Fibroblast of villous mesenchyme (primary cell): ENCODE data around the gene KIAA0930. TPM values are rescaled to one million over a fixed set of nuclear protein-coding genes. Genes with fewer than 3 reads are reported as not detected.
"Not testable (repeated sequence)": the region's sequence is repeated elsewhere in the genome, so short reads cannot be mapped to it uniquely, and the experiment has no call there.

Source experiments
- DNase-seq: peaks from one replicate; pipeline ENCODE4 v3.0.0-alpha.2; 2010; ENCODE audit warnings: low read depth
- H3K4me3 ChIP-seq: 2 replicates; pipeline ENCODE4 v1.5.1; 2011; ENCODE audit warnings: low read depth, mild to moderate bottlenecking, low read length
- CTCF ChIP-seq: IDR thresholded peaks from 2 replicates; pipeline ENCODE4 v1.5.1; 2012; ENCODE audit warnings: low read depth, mild to moderate bottlenecking, low read length; ENCODE audit not compliant: insufficient read depth
- total RNA-seq: library from RNA; depleted of rRNA; stranded (reverse); fragments of >200 nt; gene quantifications from 2 replicates; pipeline ENCODE4 v1.2.3, GENCODE V29; 2012

The KIAA0930 gene
- total RNA-seq, 1 donor, result 44.5 TPM

GRCh38 chr22:45262195-45262930 is 21.7 kb upstream of the KIAA0930 start:
- TF ChIP-seq CTCF, result no peak
- H3K4me3 ChIP-seq, result no peak overlapping the region
- DNase-seq, result no peak

- no peak overlapping the region for H3K4me3 ChIP-seq
- no peak for DNase-seq
- TF ChIP-seq CTCF, result no peak
These were observed 20.9 kb upstream of the KIAA0930 start for GRCh38 chr22:45261407-45262088.

GRCh38 chr22:45260395-45260759 is 19.7 kb upstream of the KIAA0930 start:
- DNase-seq, H3K4me3 ChIP-seq: not testable (repeated sequence)

GRCh38 chr22:45259754-45260394 is 19.2 kb upstream of the KIAA0930 start:
- no peak for TF ChIP-seq CTCF
- no peak overlapping the region for H3K4me3 ChIP-seq
- DNase-seq, result no peak

GRCh38 chr22:45257941-45258340 is 17.2 kb upstream of the KIAA0930 start:
- not testable (repeated sequence) for DNase-seq, H3K4me3 ChIP-seq

GRCh38 chr22:45254789-45255278 is 14.1 kb upstream of the KIAA0930 start:
- H3K4me3 ChIP-seq, result no peak overlapping the region
- no peak for DNase-seq
- TF ChIP-seq CTCF, result no peak

- TF ChIP-seq CTCF, result no peak
- DNase-seq, result no peak
- no peak overlapping the region for H3K4me3 ChIP-seq
These were observed 13.7 kb upstream of the KIAA0930 start for GRCh38 chr22:45254388-45254787.
